ENCODE data around the gene RHOH. TPM values are rescaled to one million over a fixed set of nuclear protein-coding genes. Genes with fewer than 3 reads are reported as not detected.

Gene RHOH
- total and polyA plus RNA-seq, 10 of the 15 experiments (the other 5 are each of a cell fraction or from before 2014, with no cell fraction given): 46.5 to 120 (median 57.9) TPM

- TF ChIP-seq RELB (IDR thresholded peaks at IDR 0.05; ENCODE audit: low read depth) (peak; percentile 13; the same call in 1 of the 2 replicates), MEF2A (IDR thresholded peaks at IDR 0.05; ENCODE audit: insufficient read depth, low read depth, low read length) (0 out of 2 replicates have a peak, but pooled peaks have one; percentile 53), USF2 (IDR thresholded peaks at IDR 0.05; ENCODE audit: borderline replicate concordance, low read depth, low read length) (no peak), BCL11A (IDR thresholded peaks at IDR 0.05; ENCODE audit: low read depth, low read length) (0 out of 2 replicates have a peak, but pooled peaks have one; percentile 16), SIX5 (IDR thresholded peaks at IDR 0.05; ENCODE audit: low read depth, low read length, severe bottlenecking) (no peak), ASH2L (IDR thresholded peaks at IDR 0.05; ENCODE audit: borderline replicate concordance, low read depth) (no peak), MEF2B (IDR thresholded peaks at IDR 0.05; ENCODE audit: partially characterized antibody, poor library complexity, severe bottlenecking) (peak; percentile 46), BCL3 (IDR thresholded peaks at IDR 0.05; ENCODE audit: borderline replicate concordance, insufficient read depth, low read depth, low read length, poor library complexity, severe bottlenecking) (peak; percentile 80), BHLHE40 (IDR thresholded peaks at IDR 0.05; ENCODE audit: borderline replicate concordance in 1 of 2, low read depth in 2 of 2, low read length in 1 of 2) (peak; percentile 54 to 74; a peak in 3 of 4 replicates), EP300 (IDR thresholded peaks at IDR 0.05; ENCODE audit: borderline replicate concordance in 1 of 2, control insufficient read depth in 1 of 2, low read depth in 2 of 2, low read length in 2 of 2) (0 out of 4 replicates have a peak, but pooled peaks have one; percentile 17 to 25), CREB1 (IDR thresholded peaks at IDR 0.05; ENCODE audit: low read depth) (0 out of 2 replicates have a peak, but pooled peaks have one; percentile 10), IKZF1 (conservative IDR thresholded peaks at IDR 0.05) (no peak; the same call in none of the 2 replicates), ATF2 (IDR thresholded peaks at IDR 0.05; ENCODE audit: low read length) (peak; percentile 86), EED (IDR thresholded peaks at IDR 0.05; ENCODE audit: low read depth) (0 out of 2 replicates have a peak, but pooled peaks have one; percentile 22), GABPA (IDR thresholded peaks at IDR 0.05; ENCODE audit: low read depth) (0 out of 2 replicates have a peak, but pooled peaks have one; percentile 14), JUND (IDR thresholded peaks at IDR 0.05; ENCODE audit: low read depth, low read length) (no peak), MTA2 (IDR thresholded peaks at IDR 0.05; ENCODE audit: low read depth) (peak; percentile 46), SIN3A (IDR thresholded peaks at IDR 0.05; ENCODE audit: low read depth, low read length) (no peak), SRF (IDR thresholded peaks at IDR 0.05; ENCODE audit: low read depth in 2 of 2, low read length in 2 of 2) (0 out of 4 replicates have a peak, but pooled peaks of 1 of the 2 experiments have one; percentile 17), SPI1 (IDR thresholded peaks at IDR 0.05; ENCODE audit: borderline replicate concordance, insufficient read depth, low read depth, low read length) (0 out of 2 replicates have a peak, but pooled peaks have one; percentile 13), ZBED1 (IDR thresholded peaks at IDR 0.05; ENCODE audit: borderline replicate concordance) (no peak)
These were observed 13.0 kb upstream of the RHOH start (continued) for GRCh38 chr4:40183615-40184411.

Measured in GM12878 (cell line).